ENCODE measurements around the gene KCNS1.
"Not testable (repeated sequence)": the region's sequence is repeated elsewhere in the genome, so short reads cannot be mapped to it uniquely, and the experiment has no call there.

KCNS1 gene

DNA sequence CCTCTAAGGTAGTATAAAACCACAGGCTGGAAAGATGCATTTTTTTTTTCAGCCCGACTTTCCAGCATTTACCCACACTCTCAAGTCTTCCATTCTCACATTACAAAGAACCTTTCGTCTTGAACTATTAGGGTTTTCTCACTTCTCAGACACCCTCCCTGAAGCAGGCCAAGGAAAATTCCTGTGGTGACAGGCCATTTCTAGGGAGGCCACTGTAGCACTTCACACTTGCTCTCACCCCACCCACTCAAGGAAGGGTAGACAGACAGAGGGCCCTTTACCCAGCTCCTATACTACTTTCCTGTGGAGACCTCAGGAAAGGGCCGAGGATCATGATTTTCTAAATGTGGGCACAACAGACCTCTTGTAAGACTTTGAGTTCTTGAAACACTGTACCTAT is 27.7 kb downstream of the KCNS1 start:
- Histone ChIP-seq H3K27ac (ENCODE audit: low read depth, low read length) (no peak overlapping the region), H3K36me3 (ENCODE audit: insufficient read depth, low read length) (peaks cover 20% of the 10 kb centered on the region), H3K9me3 (ENCODE audit: insufficient read depth, low read depth, low read length) (no peaks in the 10 kb centered on the region), H3K27me3 (ENCODE audit: insufficient read depth, low read length) (no peaks in the 10 kb centered on the region), H3K9ac (ENCODE audit: low read depth, low read length) (no peak overlapping the region), H3K4me1 (ENCODE audit: insufficient read depth, low read length) (peaks cover 9% of the 10 kb centered on the region; the same call in 1 of the 2 replicates), H3K4me3 (ENCODE audit: low read length) (no peak overlapping the region)
- WGBS: 90% methylated on average over 3 of the region's 3 CpGs

DNA sequence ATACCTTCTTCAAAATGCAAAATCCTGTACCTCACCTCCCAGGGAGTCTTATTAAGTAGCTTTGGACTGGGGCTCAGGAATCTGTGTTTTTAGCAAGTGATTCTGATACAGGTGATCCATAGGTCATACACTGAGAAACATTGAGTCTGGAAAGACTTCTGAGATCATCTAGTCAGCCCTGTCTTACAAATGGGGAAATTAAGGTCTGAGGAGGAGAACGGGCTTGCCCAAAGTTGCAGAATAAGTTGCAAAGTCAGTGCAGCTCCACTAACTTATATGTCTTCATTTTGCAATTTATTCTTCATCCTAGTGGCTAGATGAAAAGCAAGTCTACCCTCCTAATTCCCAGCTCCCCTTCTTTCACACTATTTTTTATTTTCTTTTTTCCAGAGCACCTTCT is 28.9 kb downstream of the KCNS1 start:
- Histone ChIP-seq H3K4me3 (ENCODE audit: low read length) (no peak overlapping the region), H3K9ac (ENCODE audit: low read depth, low read length) (no peak overlapping the region), H3K9me3 (ENCODE audit: insufficient read depth, low read depth, low read length) (no peaks in the 10 kb centered on the region), H3K4me1 (ENCODE audit: insufficient read depth, low read length) (peaks cover 8% of the 10 kb centered on the region; the same call in 1 of the 2 replicates), H3K27me3 (ENCODE audit: insufficient read depth, low read length) (no peaks in the 10 kb centered on the region), H3K36me3 (ENCODE audit: insufficient read depth, low read length) (peaks cover 18% of the 10 kb centered on the region), H3K27ac (ENCODE audit: low read depth, low read length) (no peak overlapping the region)
- WGBS: 87% methylated on average over 1 of the region's 1 CpG

DNA sequence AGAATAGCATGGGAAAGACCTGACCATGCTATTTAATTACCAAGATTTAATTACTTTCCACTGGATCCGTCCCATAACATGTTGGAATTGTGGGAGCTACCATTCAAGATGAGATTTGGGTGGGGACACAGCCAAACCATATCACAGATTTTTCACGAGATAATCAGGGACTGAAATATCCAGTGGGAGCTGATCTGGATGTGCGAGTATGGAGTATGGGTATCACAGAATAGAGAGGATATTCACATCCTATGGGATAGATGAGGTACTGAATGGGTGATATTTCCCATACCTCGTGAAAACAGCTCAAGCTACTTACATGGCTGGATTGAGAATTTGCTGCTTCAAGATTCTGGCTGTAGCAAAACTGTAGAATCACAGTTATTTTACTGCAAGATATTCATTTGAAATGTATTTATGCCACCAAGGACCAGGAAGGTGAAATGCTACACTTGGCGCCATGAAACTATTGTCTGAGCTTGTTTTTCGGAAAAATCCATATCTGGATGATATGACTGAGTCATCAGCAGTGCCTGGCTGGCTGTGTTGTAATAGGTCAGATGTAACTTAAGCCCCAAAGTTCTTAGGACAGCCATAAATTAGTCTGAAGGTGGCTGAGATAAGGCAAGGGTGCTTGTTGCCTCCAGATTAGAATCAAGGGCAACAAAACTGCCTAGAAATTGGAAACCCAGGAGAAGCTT is 29.8 kb downstream of the KCNS1 start:
- Histone ChIP-seq H3K9ac (ENCODE audit: low read depth, low read length) (no peak overlapping the region), H3K36me3 (ENCODE audit: insufficient read depth, low read length) (peaks cover 17% of the 10 kb centered on the region), H3K27ac (ENCODE audit: low read depth, low read length) (no peak overlapping the region), H3K4me1 (ENCODE audit: insufficient read depth, low read length) (no peaks in the 10 kb centered on the region), H3K27me3 (ENCODE audit: insufficient read depth, low read length) (no peaks in the 10 kb centered on the region), H3K9me3 (ENCODE audit: insufficient read depth, low read depth, low read length) (no peaks in the 10 kb centered on the region), H3K4me3 (ENCODE audit: low read length) (no peak overlapping the region)
- WGBS: 91% methylated on average over 6 of the region's 6 CpGs

DNA sequence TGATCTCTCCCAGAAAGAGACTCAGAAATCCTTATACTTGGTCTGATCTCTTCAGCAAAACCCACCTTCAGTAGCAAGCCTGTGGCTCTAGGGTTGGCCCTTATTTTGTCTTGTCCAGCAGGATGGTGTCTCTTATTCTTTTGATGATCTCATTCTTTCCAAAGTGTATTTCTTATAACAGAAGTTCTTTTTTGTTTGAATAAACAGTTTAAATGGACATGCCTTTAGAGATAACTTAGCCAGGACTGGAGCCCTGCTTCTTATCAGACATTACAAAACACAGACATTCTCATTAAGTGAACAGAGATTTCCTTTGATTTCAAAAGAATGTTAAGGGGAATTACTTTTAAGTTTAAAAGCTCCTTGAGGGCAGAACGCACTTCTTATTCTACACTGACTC is 31.7 kb downstream of the KCNS1 start:
- H3K27ac ChIP-seq (ENCODE audit: low read depth, low read length): no peak overlapping the region
- no peaks in the 10 kb centered on the region for H3K27me3 ChIP-seq (ENCODE audit: insufficient read depth, low read length)
- no peaks in the 10 kb centered on the region for H3K4me1 ChIP-seq (ENCODE audit: insufficient read depth, low read length)
- 83% methylated on average over 1 of the region's 1 CpG for WGBS
- peaks cover 7% of the 10 kb centered on the region for H3K36me3 ChIP-seq (ENCODE audit: insufficient read depth, low read length)
- no peak overlapping the region for H3K9ac ChIP-seq (ENCODE audit: low read depth, low read length)
- H3K9me3 ChIP-seq (ENCODE audit: insufficient read depth, low read depth, low read length): no peaks in the 10 kb centered on the region
- no peak overlapping the region for H3K4me3 ChIP-seq (ENCODE audit: low read length)

DNA sequence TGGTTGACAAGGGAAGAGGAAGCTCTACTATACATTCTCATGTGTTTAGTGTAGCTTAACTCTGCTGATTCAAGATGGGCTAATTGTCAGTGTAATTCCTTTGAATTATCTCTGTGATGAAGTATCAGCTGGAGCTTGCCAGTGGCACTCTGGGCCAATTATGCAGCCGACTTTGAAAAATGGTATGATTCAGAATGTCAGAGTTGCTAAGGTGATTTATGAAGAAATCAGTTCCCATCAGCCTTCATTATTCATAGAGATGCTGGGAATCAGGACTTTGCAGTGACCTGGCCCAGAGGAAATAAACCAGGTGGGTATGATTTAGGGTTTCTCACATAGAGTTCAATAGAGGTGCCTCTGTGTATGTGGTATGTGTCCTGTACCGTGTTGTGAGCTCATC is 33.4 kb downstream of the KCNS1 start:
- Histone ChIP-seq H3K36me3 (ENCODE audit: insufficient read depth, low read length) (peaks cover 7% of the 10 kb centered on the region), H3K27ac (ENCODE audit: low read depth, low read length) (no peak overlapping the region), H3K27me3 (ENCODE audit: insufficient read depth, low read length) (no peaks in the 10 kb centered on the region)

DNA sequence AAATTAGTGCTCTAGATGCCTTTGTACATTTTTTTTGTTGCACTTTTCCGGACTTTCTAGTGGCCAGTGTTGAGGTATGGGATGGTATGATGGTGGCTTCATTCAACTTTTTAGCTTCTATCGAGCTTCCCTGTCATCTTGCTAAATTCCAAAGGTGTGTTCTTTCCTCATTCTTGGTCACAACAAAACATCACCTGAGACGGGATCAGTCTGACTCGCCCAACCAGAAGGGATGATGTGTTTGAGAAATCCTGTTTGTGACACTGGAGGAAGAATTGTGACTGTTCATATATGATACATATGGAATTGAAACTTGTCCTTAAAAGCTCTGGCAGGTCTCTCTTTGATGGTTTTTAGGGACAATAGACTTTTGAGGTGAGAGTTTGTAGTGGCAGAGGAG is 33.8 kb downstream of the KCNS1 start:
- Histone ChIP-seq H3K9me3 (ENCODE audit: insufficient read depth, low read depth, low read length) (no peaks in the 10 kb centered on the region), H3K27me3 (ENCODE audit: insufficient read depth, low read length) (no peaks in the 10 kb centered on the region), H3K4me3 (ENCODE audit: low read length) (no peak overlapping the region), H3K9ac (ENCODE audit: low read depth, low read length) (no peak overlapping the region), H3K27ac (ENCODE audit: low read depth, low read length) (no peak overlapping the region), H3K36me3 (ENCODE audit: insufficient read depth, low read length) (peaks cover 7% of the 10 kb centered on the region), H3K4me1 (ENCODE audit: insufficient read depth, low read length) (no peaks in the 10 kb centered on the region)
- 98% methylated on average over 4 of the region's 4 CpGs for WGBS

More for the DNA sequence above, 33.4 kb downstream of the KCNS1 start:
- Histone ChIP-seq H3K9me3 (ENCODE audit: insufficient read depth, low read depth, low read length) (no peaks in the 10 kb centered on the region), H3K4me1 (ENCODE audit: insufficient read depth, low read length) (no peaks in the 10 kb centered on the region), H3K9ac (ENCODE audit: low read depth, low read length) (no peak overlapping the region), H3K4me3 (ENCODE audit: low read length) (no peak overlapping the region)
- WGBS: 89% methylated on average over 1 of the region's 2 CpGs

DNA sequence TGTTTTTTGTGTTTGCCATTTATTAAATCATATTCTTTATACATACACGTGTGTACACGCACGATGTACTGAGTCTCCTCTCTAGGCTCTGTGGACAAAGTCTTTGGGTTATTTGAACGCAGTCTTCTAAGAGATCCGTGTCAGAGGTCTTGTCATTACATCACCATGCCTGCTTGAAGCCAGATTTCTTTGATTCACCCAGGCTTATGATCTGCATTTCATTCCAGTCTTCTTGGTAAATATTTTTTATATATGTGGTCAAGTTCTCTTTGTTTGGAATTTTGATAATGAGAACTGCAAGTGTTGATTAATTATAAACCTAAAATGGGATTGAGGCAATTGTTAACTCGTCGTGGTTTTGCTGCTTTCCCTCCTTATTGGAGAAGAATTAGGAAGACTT is 34.6 kb downstream of the KCNS1 start:
- Histone ChIP-seq H3K9ac (ENCODE audit: low read depth, low read length) (no peak overlapping the region), H3K27ac (ENCODE audit: low read depth, low read length) (no peak overlapping the region), H3K36me3 (ENCODE audit: insufficient read depth, low read length) (peaks cover 7% of the 10 kb centered on the region), H3K4me1 (ENCODE audit: insufficient read depth, low read length) (no peaks in the 10 kb centered on the region), H3K9me3 (ENCODE audit: insufficient read depth, low read depth, low read length) (no peaks in the 10 kb centered on the region), H3K27me3 (ENCODE audit: insufficient read depth, low read length) (no peaks in the 10 kb centered on the region), H3K4me3 (ENCODE audit: low read length) (no peak overlapping the region)
- WGBS: 97% methylated on average over 7 of the region's 7 CpGs

DNA sequence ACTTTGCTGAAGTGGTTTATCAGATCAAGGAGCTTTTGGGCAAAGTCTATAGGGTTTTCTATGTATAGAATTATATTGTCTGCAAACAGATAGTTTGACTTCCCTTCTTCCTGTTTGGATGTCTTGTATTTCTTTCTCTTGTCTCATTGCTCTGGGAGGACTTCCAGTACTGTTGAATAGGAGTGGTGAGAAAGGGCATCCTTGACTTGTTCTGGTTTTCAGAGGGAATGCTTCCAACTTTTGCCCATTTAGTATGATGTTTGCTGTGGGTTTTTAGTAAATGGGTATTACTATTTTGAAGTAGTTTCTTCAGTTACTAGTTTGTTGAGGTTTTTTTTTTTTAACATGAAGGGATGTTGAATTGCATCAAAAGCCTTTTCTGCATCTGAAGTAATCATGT is 36.1 kb downstream of the KCNS1 start:
- H3K9ac ChIP-seq (ENCODE audit: low read depth, low read length): no peak overlapping the region
- no peak overlapping the region for H3K27ac ChIP-seq (ENCODE audit: low read depth, low read length)
- H3K27me3 ChIP-seq (ENCODE audit: insufficient read depth, low read length): no peaks in the 10 kb centered on the region
- H3K36me3 ChIP-seq (ENCODE audit: insufficient read depth, low read length): peaks cover 7% of the 10 kb centered on the region
- no peaks in the 10 kb centered on the region for H3K9me3 ChIP-seq (ENCODE audit: insufficient read depth, low read depth, low read length)
- no peak overlapping the region for H3K4me3 ChIP-seq (ENCODE audit: low read length)
- no peaks in the 10 kb centered on the region for H3K4me1 ChIP-seq (ENCODE audit: insufficient read depth, low read length)

DNA sequence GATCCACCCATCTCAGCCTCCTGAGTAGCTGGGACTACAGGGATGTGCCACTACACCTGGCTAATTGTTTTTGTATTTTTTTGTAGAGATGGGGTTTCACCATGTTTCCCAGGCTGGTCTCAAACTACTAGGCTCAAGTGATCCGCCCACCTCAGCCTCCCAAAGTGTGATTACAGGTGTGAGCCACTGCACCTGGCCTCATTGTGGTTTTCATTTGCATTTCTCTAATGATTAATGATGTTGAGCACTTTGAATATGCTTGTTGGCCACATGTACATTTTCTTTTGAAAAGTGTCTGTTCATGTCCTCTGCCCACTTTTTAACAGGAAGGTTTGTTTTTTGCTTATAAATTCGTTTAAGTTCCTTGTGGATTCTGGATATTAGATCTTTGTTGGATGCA is 37.8 kb downstream of the KCNS1 start:
- not testable (repeated sequence) for H3K9me3 ChIP-seq (ENCODE audit: insufficient read depth, low read depth, low read length); H3K36me3 ChIP-seq (ENCODE audit: insufficient read depth, low read length); H3K4me3 ChIP-seq (ENCODE audit: low read length); H3K4me1 ChIP-seq (ENCODE audit: insufficient read depth, low read length); H3K27me3 ChIP-seq (ENCODE audit: insufficient read depth, low read length); H3K9ac ChIP-seq (ENCODE audit: low read depth, low read length); H3K27ac ChIP-seq (ENCODE audit: low read depth, low read length)
- 100% methylated on average over 2 of the region's 2 CpGs for WGBS

DNA sequence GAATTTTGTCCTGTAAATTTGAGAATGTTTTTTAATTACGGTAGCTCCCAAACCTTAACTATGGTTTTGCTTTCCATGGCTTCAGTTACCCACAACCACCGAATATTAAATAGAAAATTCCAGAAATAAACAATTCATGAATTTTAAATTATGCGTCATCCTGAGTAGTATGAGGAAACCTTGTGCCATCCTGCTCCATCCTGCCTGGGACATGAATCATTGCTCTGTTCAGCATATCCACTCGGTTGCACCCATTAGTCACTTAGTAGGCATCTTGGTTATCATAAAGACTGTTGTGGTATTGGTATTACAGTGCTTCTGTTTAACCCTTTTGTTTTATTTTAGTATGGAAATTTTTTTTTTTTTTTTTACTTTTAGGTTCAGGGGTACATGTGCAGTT is 39.7 kb downstream of the KCNS1 start:
- Histone ChIP-seq H3K27me3 (ENCODE audit: insufficient read depth, low read length) (no peaks in the 10 kb centered on the region), H3K9me3 (ENCODE audit: insufficient read depth, low read depth, low read length) (no peaks in the 10 kb centered on the region), H3K9ac (ENCODE audit: low read depth, low read length) (no peak overlapping the region), H3K4me3 (ENCODE audit: low read length) (no peak overlapping the region), H3K27ac (ENCODE audit: low read depth, low read length) (no peak overlapping the region), H3K4me1 (ENCODE audit: insufficient read depth, low read length) (no peaks in the 10 kb centered on the region), H3K36me3 (ENCODE audit: insufficient read depth, low read length) (peaks cover 13% of the 10 kb centered on the region)
- 89% methylated on average over 4 of the region's 4 CpGs for WGBS

DNA sequence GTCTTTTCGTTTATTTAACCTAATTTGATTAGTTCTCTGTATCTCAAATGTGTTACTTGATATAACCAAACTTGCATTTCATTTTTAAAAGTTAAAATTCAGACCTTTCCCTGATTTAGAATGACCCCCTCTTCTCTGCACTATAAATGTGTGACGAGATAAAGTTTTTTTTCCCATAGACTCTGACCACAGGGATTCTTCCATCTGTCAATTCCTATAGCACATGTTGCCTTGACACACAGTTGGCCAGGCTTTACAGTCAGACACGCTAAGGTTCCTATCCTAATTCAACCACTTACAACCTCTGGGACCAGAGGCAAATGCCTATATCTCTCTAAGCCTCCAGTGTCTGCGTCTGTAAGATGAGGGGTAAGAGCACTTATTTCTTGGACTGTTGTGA is 40.6 kb downstream of the KCNS1 start:
- peaks cover 15% of the 10 kb centered on the region for H3K36me3 ChIP-seq (ENCODE audit: insufficient read depth, low read length)
- H3K4me1 ChIP-seq (ENCODE audit: insufficient read depth, low read length): no peaks in the 10 kb centered on the region
- 92% methylated on average over 4 of the region's 4 CpGs for WGBS
- H3K9ac ChIP-seq (ENCODE audit: low read depth, low read length): no peak overlapping the region
- H3K27ac ChIP-seq (ENCODE audit: low read depth, low read length): no peak overlapping the region
- no peaks in the 10 kb centered on the region for H3K27me3 ChIP-seq (ENCODE audit: insufficient read depth, low read length)
- H3K9me3 ChIP-seq (ENCODE audit: insufficient read depth, low read depth, low read length): no peaks in the 10 kb centered on the region
- no peak overlapping the region for H3K4me3 ChIP-seq (ENCODE audit: low read length)
